K562 (cell line): ENCODE measurements around the gene MARCKS. TPM values are rescaled to one million over a fixed set of nuclear protein-coding genes. Genes with fewer than 3 reads are reported as not detected.

Source experiments
- ATAC-seq: fragments of 200-7000 bp; cut with Tn5 transposase; 3 replicates; pipeline ENCODE4 v1.9.1; 2020; ENCODE audit warnings: moderate library complexity
- BruUV-seq: library from RNA; stranded (reverse); fragments of 400-500 nt; replicated peaks from 2 replicates; lab custom pipeline; 2021; lab: Mats Ljungman, UMichigan
- CTCF ChIA-PET: fragments of 300-600 bp; formaldehyde crosslinking; extraction: SDS; loops from one replicate; lab custom pipeline; 2021; ENCODE audit warnings: low intra/inter-chr PET ratio; lab: Yijun Ruan, JAX
- POLR2A ChIA-PET: fragments of 300-600, 350-650 bp; sonication (Branson Sonifier 250); formaldehyde crosslinking; extraction: SDS; loops from one replicate; lab custom pipeline; 2021; ENCODE audit warnings: antibody characterized with exemption, inconsistent platforms; lab: Yijun Ruan, JAX
- DNase-seq, 4 experiments: peaks; one replicate each; pipeline versions ENCODE4 v3.0.0 to v3.0.0-alpha.2; 2011 to 2018; ENCODE audit warnings: low spot score in 3 of 4, mixed read lengths in 3 of 4; ENCODE audit errors: extremely low read depth in 1 of 4
- FAIRE-seq: peaks from 2 replicates; lab custom pipeline; 2011; peaks lifted over from hg19 to GRCh38; lab: Jason Lieb, UNC
- H2AFZ ChIP-seq: 2 replicates; pipeline ENCODE4 v1.6.0; 2011; ENCODE audit warnings: low read depth, low read length, control low read depth, inconsistent platforms
- H3K27ac ChIP-seq: fragments of 200-600 bp; 3 replicates; pipeline ENCODE4 v1.8.0; 2011; ENCODE audit warnings: low read depth, mild to moderate bottlenecking, control low read depth, inconsistent platforms, low read length, moderate library complexity, mixed read lengths; ENCODE audit errors: extremely low read depth
- H3K27me3 ChIP-seq, 2 experiments: fragments of 300-600 bp in 1 of 2; 2 replicates in 1 of 2; 3 replicates in 1 of 2; pipeline versions ENCODE4 v1.6.0 to v1.8.0; 2011; ENCODE audit warnings: inconsistent platforms in 2 of 2, low read length in 2 of 2, mild to moderate bottlenecking in 1 of 2, mixed read lengths in 1 of 2, moderate library complexity in 1 of 2; ENCODE audit not compliant: control insufficient read depth in 2 of 2, insufficient read depth in 2 of 2
- H3K36me3 ChIP-seq: fragments of 300-600 bp; 3 replicates; pipeline ENCODE4 v1.8.0; 2011; ENCODE audit warnings: mild to moderate bottlenecking, low read length, inconsistent platforms; ENCODE audit not compliant: control insufficient read depth, insufficient read depth
- H3K4me1 ChIP-seq, 2 experiments: fragments of 200-600 bp in 1 of 2; replicated peaks in 1 of 2; 2 replicates in 1 of 2; 3 replicates in 1 of 2; pipeline versions ENCODE4 v1.5.1 to v1.8.0; 2011; ENCODE audit warnings: inconsistent platforms in 2 of 2, low read length in 2 of 2, mild to moderate bottlenecking in 1 of 2, mixed read lengths in 1 of 2, moderate library complexity in 1 of 2; ENCODE audit not compliant: control insufficient read depth in 2 of 2, insufficient read depth in 2 of 2
- H3K4me2 ChIP-seq: 2 replicates; pipeline ENCODE4 v1.6.1; 2011; ENCODE audit warnings: low read length, control low read depth, inconsistent platforms, mixed read lengths; ENCODE audit not compliant: insufficient read depth
- H3K4me3 ChIP-seq: fragments of 200-600 bp; sonication (generic), shearing (Covaris generic); 2 replicates; pipeline ENCODE4 v1.5.1; 2016; ENCODE audit warnings: control low read depth, inconsistent platforms
- H3K79me2 ChIP-seq: fragments of 200-600 bp; 3 replicates; pipeline ENCODE4 v1.8.0; 2011; ENCODE audit warnings: low read length, inconsistent platforms; ENCODE audit not compliant: control insufficient read depth, insufficient read depth
- H3K9ac ChIP-seq, 2 experiments: 2 replicates each; pipeline versions ENCODE4 v1.6.0 to v1.6.1; 2011; ENCODE audit warnings: low read depth in 2 of 2, low read length in 2 of 2, control low read depth in 1 of 2, inconsistent platforms in 1 of 2, mild to moderate bottlenecking in 1 of 2, mixed read lengths in 1 of 2; ENCODE audit not compliant: insufficient read depth in 1 of 2
- H3K9me1 ChIP-seq: one replicate; pipeline ENCODE4 v1.6.0; 2011; ENCODE audit warnings: inconsistent platforms, mild to moderate bottlenecking, low read length, moderate library complexity; ENCODE audit not compliant: control insufficient read depth, insufficient read depth
- H3K9me3 ChIP-seq: replicated peaks from 2 replicates; pipeline ENCODE4 v1.5.1; 2011; ENCODE audit warnings: low read depth, low read length, inconsistent platforms; ENCODE audit not compliant: control insufficient read depth, insufficient read depth
- H4K20me1 ChIP-seq: replicated peaks from 2 replicates; pipeline ENCODE4 v1.6.1; 2011; ENCODE audit warnings: low read length, inconsistent platforms, mixed read lengths; ENCODE audit not compliant: control insufficient read depth, insufficient read depth
- HIVEP1 ChIP-seq: fragments of 250-450 bp; sonication (Bioruptor Pico); IDR thresholded peaks from 2 replicates; pipeline ENCODE4 v1.4.0; 2020; ENCODE audit warnings: mild to moderate bottlenecking
- NCOA2 ChIP-seq, 2 experiments: fragments of 450-650 bp; IDR thresholded peaks; 2 replicates each; pipeline ENCODE4 v1.6.1; 2018; ENCODE audit warnings: mild to moderate bottlenecking in 2 of 2, moderate library complexity in 1 of 2; ENCODE audit not compliant: partially characterized antibody in 2 of 2
- RAD21 ChIP-seq, 2 experiments: fragments of 250-450 bp in 1 of 2; fragments of 450-650 bp in 1 of 2; sonication (Bioruptor Pico) in 1 of 2; formaldehyde crosslinking in 1 of 2; IDR thresholded peaks in 1 of 2; conservative IDR thresholded peaks in 1 of 2; 2 replicates each; pipeline versions ENCODE4 v1.4.0 to v1.8.0; 2020 to 2022; ENCODE audit warnings: mild to moderate bottlenecking in 2 of 2, moderate library complexity in 1 of 2
- WGBS: fragments of 100-300 bp; shearing (Covaris generic); methylation state at CpG from one replicate; pipeline ENCODE4 v1.1.6; 2016; ENCODE audit warnings: low coverage, mixed read lengths; ENCODE audit not compliant: insufficient coverage; ENCODE audit errors: missing lambda C conversion rate; 5-methylcytosine and 5-hydroxymethylcytosine counted together
- in situ Hi-C: fragments of 300-500 bp; cut with MboI; formaldehyde crosslinking; loops from 4 replicates; pipeline ENCODE4 v1.15.0; 2018; ENCODE audit warnings: inconsistent platforms, mixed read lengths
- intact Hi-C: fragments of 100-400 bp; cut with micrococcal nuclease; formaldehyde crosslinking; loops from 2 replicates; pipeline ENCODE4 v1.14.2; 2022
- polyA plus RNA-seq, 8 experiments: library from polyadenylated mRNA; depleted of rRNA in 4 of 8; stranded (reverse) in 5 of 8; unstranded in 3 of 8; fragments of >200 nt; fragmentation: Nextera tagmentation in 2 of 8; fragmentation: Illumina TruSeq in 1 of 8; extraction: Ambion mirVana in 2 of 8; extraction: Trizol in 1 of 8; gene quantifications; 2 replicates each; pipeline versions ENCODE4 v1.2.1 to v1.2.3, GENCODE V29; 2011 to 2014; ENCODE audit warnings: inconsistent platforms in 1 of 8, missing spikeins in 1 of 8
- total RNA-seq, 7 experiments: library from RNA; depleted of rRNA in 6 of 7; stranded (reverse); fragments of >200 nt in 6 of 7; fragmentation: Illumina TruSeq in 2 of 7; extraction: Trizol in 2 of 7; gene quantifications; 2 replicates each; pipeline versions ENCODE4 v1.2.1 to v1.2.3, GENCODE V29; 2011 to 2021; ENCODE audit warnings: low replicate concordance in 1 of 7
- TF ChIP-seq, protein P1 (sequence below): fragments of 150-350 bp; IDR thresholded peaks from 2 replicates; pipeline ENCODE4 v1.6.1; 2014; ENCODE audit warnings: low read depth, mild to moderate bottlenecking, low read length, borderline replicate concordance
- TF ChIP-seq, protein P2 (sequence below): fragments of 450-650 bp; formaldehyde crosslinking; IDR thresholded peaks from 2 replicates; pipeline ENCODE4 v1.4.0; 2020; ENCODE audit warnings: mild to moderate bottlenecking, moderate library complexity
- TF ChIP-seq, protein P3 (sequence below), 3 experiments: IDR thresholded peaks in 2 of 3; conservative IDR thresholded peaks in 1 of 3; 2 replicates each; pipeline ENCODE4 v1.5.1; 2011 to 2012; ENCODE audit warnings: low read length in 3 of 3, mild to moderate bottlenecking in 3 of 3, control low read depth in 2 of 3, improper control_type of control experiment in 1 of 3, inconsistent platforms in 1 of 3, low read depth in 1 of 3, mixed read lengths in 1 of 3, moderate library complexity in 1 of 3; ENCODE audit not compliant: insufficient read depth in 2 of 3

Gene MARCKS
- total and polyA plus RNA-seq, 9 of the 15 experiments (the other 6 are each of a cell fraction or from before 2014, with no cell fraction given), result 0.15 to 2.7 (median 1.0) TPM

DNA sequence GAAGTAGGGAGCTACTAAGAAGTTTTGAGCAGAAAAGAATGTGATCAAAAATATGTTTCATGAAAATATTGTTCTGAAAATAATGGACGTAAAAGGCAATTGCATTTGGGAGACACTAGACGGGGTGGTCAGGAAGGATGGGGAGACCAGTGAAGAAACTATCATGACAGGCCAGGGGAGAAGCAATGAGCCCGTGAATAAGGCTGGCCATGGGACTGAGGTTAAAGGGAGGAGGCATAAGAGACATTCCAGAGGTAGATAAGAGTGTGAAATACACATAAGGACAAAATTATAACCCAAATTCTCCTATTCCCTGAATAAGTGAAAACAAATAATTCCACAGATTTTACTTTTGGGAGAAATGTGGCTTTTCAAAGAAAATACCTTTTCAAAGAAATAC lies 51.7 kb downstream of the MARCKS start (continued):
- TF ChIP-seq, protein P1, sequence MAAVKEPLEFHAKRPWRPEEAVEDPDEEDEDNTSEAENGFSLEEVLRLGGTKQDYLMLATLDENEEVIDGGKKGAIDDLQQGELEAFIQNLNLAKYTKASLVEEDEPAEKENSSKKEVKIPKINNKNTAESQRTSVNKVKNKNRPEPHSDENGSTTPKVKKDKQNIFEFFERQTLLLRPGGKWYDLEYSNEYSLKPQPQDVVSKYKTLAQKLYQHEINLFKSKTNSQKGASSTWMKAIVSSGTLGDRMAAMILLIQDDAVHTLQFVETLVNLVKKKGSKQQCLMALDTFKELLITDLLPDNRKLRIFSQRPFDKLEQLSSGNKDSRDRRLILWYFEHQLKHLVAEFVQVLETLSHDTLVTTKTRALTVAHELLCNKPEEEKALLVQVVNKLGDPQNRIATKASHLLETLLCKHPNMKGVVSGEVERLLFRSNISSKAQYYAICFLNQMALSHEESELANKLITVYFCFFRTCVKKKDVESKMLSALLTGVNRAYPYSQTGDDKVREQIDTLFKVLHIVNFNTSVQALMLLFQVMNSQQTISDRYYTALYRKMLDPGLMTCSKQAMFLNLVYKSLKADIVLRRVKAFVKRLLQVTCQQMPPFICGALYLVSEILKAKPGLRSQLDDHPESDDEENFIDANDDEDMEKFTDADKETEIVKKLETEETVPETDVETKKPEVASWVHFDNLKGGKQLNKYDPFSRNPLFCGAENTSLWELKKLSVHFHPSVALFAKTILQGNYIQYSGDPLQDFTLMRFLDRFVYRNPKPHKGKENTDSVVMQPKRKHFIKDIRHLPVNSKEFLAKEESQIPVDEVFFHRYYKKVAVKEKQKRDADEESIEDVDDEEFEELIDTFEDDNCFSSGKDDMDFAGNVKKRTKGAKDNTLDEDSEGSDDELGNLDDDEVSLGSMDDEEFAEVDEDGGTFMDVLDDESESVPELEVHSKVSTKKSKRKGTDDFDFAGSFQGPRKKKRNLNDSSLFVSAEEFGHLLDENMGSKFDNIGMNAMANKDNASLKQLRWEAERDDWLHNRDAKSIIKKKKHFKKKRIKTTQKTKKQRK, result no peak
- TF ChIP-seq, all 486 proteins: peak for 0

DNA sequence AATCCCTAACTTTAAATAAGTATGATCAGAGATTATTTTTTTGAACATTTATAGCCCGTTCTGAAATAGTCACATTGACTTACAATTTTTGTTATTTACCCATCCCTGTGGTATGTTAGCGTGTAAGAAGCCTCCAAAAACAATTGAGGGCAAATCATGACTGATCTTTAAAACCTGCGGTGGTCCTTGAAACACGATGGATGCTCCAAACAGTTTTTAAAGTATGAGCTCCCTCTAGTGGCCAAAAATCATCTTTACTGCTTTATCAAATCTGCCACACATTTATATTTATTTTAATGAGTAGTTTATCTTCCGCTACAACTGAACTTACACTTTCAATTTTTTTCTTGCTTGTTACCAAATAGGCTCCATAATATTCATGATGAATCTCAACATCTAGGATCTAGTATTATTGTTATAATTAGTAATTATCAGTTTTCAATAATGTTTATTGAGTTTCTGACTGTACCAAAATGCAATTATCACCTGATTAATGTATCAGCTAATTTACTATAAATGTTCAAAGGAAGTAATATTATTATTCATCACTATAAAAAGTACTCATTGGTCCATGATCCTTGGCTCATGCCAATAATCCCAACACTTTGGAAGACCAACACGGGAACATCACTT lies 52.2 kb downstream of the MARCKS start:
- ChIA-PET POLR2A (interaction anchor here (0.6 kb wide), 1 partner anchor 321 kb away, joined by 3 read pairs; no protein-coding TSS in a partner anchor), CTCF (interaction anchor here (0.6 to 2.1 kb wide), 3 partner anchors 642 to 1729 kb away, joined by 3 to 8 read pairs (median 3); no protein-coding TSS in a partner anchor)
- no peak overlapping the region for H3K4me3 ChIP-seq
- no peaks in the 10 kb centered on the region for H3K9me1 ChIP-seq
- no TSS peak for BruUV-seq
- no peaks in the 10 kb centered on the region for H3K79me2 ChIP-seq
- FAIRE-seq, result peak; percentile 63
- peak; percentile 75 for ATAC-seq
- no peaks in the 10 kb centered on the region for H4K20me1 ChIP-seq
- H3K9ac ChIP-seq, result no peak overlapping the region
- H3K27ac ChIP-seq, result no peak overlapping the region
- no peaks in the 10 kb centered on the region for H3K27me3 ChIP-seq
- no peak overlapping the region for H3K4me2 ChIP-seq
- H3K9me3 ChIP-seq, result no peaks in the 10 kb centered on the region
- peak; percentile 48 to 69 (median 50) for DNase-seq
- H3K36me3 ChIP-seq, result no peaks in the 10 kb centered on the region
- WGBS, result 17% methylated on average over 6 of the region's 6 CpGs
- in situ Hi-C loops (loop anchor here (25.0 kb wide), 2 partner anchors 1022 to 1722 kb away; no protein-coding TSS in a partner anchor), intact Hi-C loops (loop anchor here (5.0 to 10.0 kb wide), 3 partner anchors 52 to 1725 kb away; partner anchors contain the start of gene MARCKS)
- H3K4me1 ChIP-seq, result no peaks in the 10 kb centered on the region
- H2AFZ ChIP-seq, result no peak overlapping the region
- peak; percentile 76 to 80 for TF ChIP-seq RAD21 (CRISPR knock-in tag; conservative IDR thresholded peaks at IDR 0.05 in 1 of 2, IDR thresholded peaks at IDR 0.05 in 1 of 2)
- TF ChIP-seq, protein P2, sequence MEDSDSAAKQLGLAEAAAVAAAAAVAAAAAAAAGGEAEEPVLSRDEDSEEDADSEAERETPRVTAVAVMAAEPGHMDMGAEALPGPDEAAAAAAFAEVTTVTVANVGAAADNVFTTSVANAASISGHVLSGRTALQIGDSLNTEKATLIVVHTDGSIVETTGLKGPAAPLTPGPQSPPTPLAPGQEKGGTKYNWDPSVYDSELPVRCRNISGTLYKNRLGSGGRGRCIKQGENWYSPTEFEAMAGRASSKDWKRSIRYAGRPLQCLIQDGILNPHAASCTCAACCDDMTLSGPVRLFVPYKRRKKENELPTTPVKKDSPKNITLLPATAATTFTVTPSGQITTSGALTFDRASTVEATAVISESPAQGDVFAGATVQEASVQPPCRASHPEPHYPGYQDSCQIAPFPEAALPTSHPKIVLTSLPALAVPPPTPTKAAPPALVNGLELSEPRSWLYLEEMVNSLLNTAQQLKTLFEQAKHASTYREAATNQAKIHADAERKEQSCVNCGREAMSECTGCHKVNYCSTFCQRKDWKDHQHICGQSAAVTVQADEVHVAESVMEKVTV (CRISPR knock-in tag), result peak; percentile 65
- TF ChIP-seq, protein P3, sequence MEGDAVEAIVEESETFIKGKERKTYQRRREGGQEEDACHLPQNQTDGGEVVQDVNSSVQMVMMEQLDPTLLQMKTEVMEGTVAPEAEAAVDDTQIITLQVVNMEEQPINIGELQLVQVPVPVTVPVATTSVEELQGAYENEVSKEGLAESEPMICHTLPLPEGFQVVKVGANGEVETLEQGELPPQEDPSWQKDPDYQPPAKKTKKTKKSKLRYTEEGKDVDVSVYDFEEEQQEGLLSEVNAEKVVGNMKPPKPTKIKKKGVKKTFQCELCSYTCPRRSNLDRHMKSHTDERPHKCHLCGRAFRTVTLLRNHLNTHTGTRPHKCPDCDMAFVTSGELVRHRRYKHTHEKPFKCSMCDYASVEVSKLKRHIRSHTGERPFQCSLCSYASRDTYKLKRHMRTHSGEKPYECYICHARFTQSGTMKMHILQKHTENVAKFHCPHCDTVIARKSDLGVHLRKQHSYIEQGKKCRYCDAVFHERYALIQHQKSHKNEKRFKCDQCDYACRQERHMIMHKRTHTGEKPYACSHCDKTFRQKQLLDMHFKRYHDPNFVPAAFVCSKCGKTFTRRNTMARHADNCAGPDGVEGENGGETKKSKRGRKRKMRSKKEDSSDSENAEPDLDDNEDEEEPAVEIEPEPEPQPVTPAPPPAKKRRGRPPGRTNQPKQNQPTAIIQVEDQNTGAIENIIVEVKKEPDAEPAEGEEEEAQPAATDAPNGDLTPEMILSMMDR (IDR thresholded peaks at IDR 0.05 in 2 of 3, conservative IDR thresholded peaks at IDR 0.05 in 1 of 3; ENCODE audit: insufficient read depth in 2 of 3, low read depth in 1 of 3, low read length in 3 of 3), result peak; percentile 45 to 76 (median 48); a peak in 5 of 6 replicates
- TF ChIP-seq NCOA2 (IDR thresholded peaks at IDR 0.05; ENCODE audit: partially characterized antibody in 2 of 2), result peak in 1 of 2 experiments; percentile 13
- TF ChIP-seq HIVEP1 (CRISPR knock-in tag), result no peak
